NCI-H446 (cell line): ENCODE data around the gene FOXN1.

Source experiments
- DNase-seq, 2 experiments: peaks; one replicate each; lab custom pipeline; 2025; lab: John Stamatoyannopoulos, UW

Gene FOXN1

DNA sequence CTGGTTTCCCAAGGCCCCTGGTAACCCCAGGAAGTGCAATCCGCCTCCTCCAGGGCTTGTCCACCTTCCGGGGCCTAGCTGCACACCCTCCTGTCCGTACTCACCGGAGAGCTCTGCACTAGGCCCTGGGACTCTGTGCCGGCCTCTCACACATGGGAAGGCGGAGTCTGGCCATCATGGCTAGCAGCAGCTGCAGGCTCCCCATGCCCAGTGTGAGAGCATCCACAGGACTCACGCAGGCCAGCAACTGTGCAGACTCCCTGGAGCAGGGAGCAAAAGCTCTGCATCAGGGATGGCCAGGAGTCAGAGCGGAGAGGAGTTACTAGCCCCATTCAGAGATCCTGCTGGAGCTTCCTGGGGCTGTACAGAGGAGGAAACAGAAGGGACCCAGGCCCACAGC, 20.2 kb downstream of the FOXN1 start:
- no peak for DNase-seq

DNA sequence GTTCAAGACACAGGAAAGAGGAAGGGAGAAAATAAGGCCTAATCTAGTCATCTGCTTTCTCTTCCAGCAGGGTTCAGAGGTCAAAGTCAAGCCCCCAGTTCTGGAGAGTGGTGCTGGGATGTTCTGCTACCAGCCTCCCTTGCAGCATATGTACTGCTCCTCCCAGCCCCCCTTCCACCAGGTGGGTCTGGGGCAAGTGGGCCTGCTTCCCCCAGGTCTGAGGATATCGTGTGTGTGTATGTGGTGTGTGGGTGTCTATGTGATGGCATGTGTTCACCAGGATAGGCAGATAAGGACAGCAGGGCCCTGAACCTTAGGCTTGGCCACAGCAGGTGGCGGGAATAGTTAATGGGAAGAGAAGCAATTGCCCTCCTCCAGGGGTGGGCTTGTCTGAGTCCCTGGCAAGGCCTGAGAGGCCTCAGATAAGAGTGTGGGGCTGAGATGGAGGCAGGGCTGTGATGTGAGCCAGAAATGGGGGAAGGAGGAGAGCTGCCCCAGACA, 21.1 kb downstream of the FOXN1 start:
- DNase-seq, result no peak

DNA sequence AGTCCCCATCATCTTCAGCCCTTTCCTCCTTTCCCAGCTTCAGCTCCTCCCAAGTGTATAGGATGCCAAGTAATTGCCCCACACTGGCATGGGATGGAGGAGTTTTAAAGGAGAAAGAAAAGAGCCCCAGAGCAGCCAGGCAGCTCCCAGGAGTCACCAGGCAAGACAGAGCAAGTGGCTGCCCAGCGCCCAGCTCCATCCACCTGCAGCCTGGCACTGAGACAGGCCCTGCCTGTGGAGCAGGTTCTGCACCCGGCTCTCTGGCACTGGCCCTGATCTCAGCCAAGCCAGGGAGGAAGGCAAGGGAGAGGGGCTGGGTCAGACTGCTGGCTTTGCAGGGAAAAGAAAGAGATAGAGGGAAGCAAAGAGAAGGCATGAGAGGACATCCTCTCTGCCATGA, 21.7 kb downstream of the FOXN1 start:
- DNase-seq, result no peak

GRCh38 chr17:28528327-28529012, 22.3 kb downstream of the FOXN1 start:
- DNase-seq, result no peak

- DNase-seq, result no peak
These were observed 22.9 kb downstream of the FOXN1 start for GRCh38 chr17:28529013-28529400.

GRCh38 chr17:28530250-28530649, 24.1 kb downstream of the FOXN1 start:
- no peak for DNase-seq

- no peak for DNase-seq
These were observed 24.8 kb downstream of the FOXN1 start for GRCh38 chr17:28530926-28531325.

GRCh38 chr17:28532050-28532960, 26.2 kb downstream of the FOXN1 start:
- DNase-seq, result no peak

DNA sequence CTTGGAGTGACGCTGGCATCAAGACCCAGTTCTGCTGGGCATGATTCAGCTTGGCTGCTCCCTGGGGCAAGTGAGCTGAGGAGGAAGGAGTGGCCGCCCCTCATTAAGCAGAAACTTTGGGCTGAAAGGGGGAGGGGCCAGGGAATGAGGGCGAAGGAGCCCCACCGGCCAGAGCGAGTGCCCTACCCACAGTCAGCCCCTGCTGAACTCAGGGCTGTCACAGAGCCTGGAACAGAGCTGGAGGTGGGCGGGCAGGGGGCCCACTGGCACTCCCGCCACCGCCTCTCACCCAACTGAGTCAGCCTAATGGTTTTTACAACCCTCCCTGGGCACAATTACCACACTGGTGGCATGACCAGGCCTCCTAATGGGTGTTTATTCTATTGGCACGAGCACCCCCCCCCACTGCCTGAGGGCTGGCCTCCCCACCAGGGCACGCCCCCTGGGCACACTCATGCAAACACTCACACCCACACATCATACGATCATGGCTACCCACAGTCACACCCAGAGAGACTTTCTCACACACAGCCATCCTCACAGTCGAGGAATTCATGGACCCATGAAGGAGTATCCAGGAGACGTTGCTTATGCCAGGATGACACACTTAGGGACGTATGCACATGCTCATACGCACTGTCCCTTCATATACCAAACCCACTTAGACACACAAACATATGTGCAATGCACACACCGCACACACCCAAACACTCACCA, 27.1 kb downstream of the FOXN1 start:
- DNase-seq, result no peak

- no peak for DNase-seq
These were observed 28.7 kb downstream of the FOXN1 start for GRCh38 chr17:28534740-28535375.

DNA sequence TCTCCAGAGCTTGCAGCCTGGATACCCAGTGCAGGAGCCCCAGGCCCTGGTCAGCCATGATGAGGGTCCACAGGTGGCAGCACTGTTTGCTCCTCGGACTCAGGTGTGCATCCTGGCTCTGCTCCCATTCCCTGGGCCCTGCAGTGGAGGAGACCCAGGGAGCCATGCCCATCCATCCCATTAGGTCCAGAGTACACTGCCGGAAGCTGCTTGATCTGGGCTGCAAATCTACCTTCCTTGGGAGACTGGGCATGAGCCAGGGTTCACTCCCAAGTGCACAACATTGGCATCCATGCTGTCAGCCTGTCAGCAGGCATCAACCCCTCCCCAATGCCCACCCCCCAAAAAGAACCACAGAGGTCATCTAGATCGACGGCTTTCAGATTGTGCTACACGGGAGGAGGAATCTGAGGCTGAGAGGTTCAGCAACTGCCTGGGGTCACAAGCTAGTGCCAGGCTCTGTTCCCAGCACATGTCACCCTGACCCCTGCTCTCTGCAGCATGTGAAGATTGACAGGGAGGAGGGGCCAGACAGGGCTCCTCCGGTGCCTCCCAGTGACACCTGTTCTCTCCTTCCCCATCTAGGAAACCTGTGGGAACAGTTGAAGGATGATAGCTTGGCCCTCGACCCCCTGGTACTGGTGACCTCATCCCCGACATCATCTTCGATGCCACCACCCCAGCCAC, 30.5 kb downstream of the FOXN1 start:
- DNase-seq, result no peak

DNA sequence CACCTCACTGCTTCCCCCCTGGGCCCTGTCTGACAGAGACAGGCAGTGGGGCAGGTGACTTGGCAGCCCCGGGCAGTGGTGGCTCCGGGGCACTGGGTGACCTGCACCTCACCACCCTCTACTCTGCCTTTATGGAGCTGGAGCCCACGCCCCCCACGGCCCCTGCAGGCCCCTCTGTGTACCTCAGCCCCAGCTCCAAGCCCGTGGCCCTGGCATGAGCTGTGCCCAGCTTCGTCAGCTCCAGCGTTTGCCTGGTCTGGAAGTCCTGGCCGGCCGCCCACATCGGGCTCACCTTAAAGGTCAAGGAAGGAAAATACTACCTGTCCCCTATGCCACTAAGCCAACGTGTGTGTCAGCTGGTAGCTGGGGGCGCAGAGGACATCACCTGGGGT, 31.1 kb downstream of the FOXN1 start:
- DNase-seq, result no peak

GRCh38 chr17:28538296-28538895, 32.2 kb downstream of the FOXN1 start:
- DNase-seq, result no peak

DNA sequence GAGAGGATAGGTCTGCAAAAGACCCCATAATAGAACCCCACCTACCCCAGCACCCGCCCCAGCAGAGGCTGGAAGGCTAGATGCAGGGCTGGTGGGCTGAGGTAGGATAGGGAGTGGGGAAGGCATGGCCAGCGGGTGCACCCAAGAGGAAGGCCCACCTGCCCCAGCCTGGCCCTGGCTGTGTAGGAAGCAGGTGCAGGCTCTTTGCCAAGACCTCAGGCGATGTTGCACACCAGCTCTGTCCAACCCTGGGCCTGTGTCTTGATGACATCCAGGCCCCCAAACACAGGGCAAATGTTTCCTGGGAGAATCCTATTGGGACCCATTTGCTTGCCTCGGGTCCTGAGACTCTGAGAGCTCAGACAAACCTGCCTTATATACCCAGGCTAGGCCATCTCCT, 34.1 kb downstream of the FOXN1 start:
- no peak for DNase-seq

- DNase-seq, result no peak
These were observed 35.3 kb downstream of the FOXN1 start for GRCh38 chr17:28541439-28541838.

GRCh38 chr17:28544402-28545140, 38.4 kb downstream of the FOXN1 start:
- no peak for DNase-seq

DNA sequence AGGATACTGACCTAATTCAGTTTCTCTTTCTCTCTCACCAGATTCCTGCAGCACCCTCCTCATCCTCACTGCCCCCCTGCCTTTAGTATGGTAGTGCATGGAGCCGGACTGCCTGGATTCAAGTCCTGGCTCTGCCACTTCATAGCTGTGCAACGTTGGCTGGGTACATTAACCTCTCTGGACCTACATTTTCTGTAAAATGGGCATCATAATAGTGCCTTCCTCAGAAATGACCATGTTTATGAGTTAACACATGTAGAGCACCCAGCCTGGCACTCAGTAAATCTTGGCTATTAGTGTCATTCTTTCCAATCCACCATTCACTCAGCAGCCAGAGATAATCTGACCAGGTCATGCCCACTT, 39.0 kb downstream of the FOXN1 start:
- no peak for DNase-seq

DNA sequence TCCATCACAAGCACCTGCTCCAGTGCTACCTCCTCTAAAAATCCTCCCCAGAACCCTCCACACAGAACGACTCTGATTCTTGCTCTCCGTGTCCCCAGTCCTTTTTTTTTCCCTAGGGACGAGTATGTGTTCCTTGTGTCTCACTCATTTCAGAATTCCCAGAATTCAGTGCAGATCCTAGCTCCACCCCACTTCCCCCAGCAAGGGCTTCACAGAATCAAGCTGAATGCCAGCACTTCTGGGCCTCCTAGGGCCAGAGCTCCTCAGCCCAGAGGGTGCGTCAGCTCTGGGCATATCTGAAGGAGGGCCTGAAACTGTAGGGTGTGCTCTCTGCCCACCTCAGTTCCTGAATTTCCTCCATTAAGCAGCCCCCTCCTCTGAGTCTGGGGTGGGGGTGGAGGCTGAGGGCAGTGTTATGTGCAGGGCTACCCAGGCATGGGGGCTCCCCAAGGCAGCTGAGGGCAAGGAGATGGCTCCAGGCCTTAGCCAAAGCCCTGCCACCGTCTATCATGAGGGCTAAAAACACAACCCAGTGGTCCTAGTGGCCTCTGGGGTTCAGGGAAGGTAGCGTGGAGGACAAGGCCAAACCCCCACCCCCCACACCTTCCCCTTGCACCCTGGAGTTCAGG, 39.8 kb downstream of the FOXN1 start:
- DNase-seq, result no peak

- no peak for DNase-seq
These were observed 41.0 kb downstream of the FOXN1 start for GRCh38 chr17:28547096-28547622.
